Activated CD4-positive, CD25-positive, alpha-beta regulatory T cell treated with anti-CD3 and anti-CD28 coated beads, Interleukin-2, amount 50 U/mL, for 16 hours (primary cell): ENCODE results near the gene FSIP1.

Source experiments
- DNase-seq: peaks from one replicate; pipeline ENCODE4 v3.0.0-alpha.2; 2020; ENCODE audit warnings: low read depth, low spot score

The FSIP1 gene

DNA sequence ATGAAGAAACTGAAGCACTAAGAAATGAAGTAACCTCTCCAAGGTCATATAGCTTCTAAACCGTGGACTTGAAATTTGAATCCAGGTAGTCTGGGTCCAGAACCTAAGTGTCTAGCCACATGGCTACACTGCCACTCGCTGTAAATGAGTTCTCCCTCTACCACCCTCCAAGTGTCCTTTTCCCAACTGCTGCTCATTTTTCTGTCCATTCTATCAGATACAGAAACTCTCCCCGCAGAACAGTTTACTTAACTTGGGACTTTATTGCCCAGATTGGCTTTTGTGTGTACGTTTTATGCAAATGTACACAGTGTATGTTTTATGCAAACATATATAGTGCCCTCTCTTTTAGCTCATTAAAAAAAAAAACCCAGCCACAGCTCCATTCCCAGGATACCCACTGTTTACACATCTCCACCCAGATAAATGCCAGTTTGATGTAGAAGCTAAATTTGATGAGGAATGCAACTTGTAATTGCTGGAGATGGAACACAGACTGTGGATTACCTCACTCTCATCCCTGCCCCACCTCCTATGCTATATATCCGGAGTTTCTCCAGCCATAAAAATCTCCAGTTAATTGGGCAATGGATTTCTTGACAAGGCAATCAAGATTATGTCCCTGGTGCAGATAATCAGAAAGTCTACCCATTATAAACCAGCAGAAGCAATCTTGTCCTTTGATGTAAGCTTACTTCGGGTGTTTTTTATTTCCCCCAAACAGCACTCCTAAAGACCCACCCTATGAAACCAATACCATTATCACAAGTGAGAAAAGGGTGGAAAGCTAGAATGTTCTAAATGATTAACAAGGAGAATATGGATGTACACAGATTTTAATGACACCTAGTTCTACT is 159.8 kb downstream of the FSIP1 start:
- no peak for DNase-seq

DNA sequence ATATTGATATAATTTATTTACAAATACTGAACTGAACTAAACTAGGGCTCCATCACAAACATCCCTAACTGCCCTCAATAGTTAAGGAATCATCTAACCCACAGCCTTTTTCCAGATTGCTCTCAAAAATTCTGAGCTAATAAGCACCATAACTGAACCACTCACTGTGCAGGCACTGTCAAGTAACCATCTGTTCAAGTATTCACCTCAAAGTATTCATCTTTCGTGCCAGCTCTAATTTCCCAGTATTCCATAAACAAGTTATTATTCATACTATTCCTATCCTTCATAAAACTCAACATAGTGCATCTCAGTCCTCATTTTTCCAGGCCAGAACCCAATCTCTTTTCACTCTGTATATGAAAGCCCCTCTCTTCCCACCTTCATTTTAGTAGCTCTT is 160.7 kb downstream of the FSIP1 start:
- DNase-seq, result no peak

DNA sequence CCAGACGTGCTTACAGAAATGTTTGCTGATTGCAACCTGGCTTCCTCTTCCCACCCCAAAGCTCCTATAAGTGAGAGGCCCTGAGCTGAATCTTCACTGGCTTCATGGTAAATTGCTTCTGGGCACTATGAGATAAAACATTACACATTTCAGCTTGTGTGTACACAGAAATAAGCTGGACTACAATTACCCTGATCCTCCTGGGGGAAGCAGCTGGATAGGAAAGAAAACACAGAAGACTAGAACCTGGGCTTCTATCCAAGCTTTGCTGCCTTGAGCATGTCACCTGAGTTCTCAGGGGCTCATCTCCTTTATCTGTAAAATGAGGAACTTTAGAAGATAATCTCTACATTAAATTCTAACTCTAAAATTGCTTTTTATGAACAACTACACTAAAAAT is 161.4 kb downstream of the FSIP1 start:
- no peak for DNase-seq

DNA sequence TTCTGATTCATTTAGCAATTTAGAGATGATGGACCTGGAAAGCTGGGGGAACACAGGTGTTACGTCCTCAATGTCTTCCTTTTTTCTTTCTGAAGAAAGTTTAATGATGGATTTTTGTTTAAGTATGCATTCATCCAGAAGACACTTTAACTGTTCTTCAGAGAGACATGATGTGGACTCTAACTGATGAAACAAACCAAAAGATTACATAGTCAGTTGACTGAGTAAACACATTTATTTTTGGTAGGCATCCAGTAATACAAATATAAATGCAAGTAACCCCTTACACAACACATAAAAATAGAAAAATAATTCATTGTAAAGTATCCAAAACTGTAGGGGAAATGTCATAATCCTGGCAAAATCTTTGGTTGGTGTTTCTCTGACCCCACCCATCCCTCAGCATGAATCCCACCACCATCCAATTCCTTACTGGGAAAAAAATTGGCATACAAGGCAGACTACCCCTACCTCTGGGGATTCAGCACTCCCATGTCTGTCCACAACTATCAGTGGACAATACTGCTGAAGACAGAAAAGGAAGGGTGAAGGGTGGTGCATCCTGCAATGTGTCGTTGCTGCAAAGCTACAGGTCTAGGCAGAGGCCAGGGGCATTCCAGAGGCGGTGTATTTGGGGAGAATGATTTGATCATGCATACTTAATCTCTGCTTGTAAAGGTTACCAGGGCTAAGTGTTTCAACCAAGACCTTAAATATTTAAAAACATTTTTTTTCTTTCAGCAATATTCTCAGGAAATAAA is 164.4 kb downstream of the FSIP1 start:
- no peak for DNase-seq

DNA sequence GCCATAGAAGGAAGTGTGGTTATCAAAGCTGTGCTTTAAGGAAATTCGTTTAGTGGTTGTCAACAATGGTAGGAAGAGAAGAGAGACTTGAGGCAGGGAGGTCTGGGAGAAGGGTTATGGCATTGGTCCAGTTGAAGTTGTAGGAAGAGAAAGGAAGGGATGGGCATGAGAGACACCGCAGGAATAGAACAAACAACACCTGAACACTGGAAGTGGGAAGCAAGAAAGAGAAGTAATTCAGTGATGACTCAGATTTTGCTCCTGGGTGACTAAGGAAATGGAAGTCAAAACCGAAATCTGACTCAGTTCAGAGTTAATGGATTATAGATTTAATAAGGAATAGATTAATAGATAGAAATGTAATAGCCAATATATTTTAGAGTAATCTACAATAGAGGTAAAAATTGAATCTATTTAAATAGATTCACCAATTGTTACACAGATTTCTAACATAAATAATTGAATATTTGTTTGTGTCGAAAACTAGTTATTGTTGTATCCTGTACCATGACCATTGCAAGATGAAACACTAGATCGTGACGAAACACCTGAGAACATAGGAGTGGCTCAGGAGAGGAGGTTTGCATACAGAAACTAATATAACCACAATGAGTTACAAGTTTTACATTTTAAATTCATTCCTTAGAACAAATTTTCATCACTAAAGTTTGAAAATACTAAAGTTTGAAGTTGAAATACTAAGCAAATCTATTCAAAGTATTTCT is 165.7 kb downstream of the FSIP1 start:
- no peak for DNase-seq

DNA sequence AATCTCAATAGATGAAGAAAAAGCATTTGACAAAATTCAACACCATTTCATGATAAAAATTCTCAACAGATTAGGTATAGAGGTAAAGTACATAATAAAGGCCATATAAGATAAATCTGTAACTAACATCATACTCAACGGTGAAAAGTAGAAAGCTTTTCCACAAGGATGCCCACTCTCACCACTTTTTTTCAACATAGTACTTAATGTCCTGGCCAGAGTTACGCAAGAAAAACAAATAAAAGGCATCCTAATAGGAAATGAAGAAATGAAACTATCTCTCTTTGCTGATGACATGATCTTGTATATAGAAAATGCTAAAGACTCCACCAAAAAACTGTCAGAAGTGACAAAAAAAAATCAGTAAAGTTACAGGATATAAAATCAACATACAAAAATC is 168.8 kb downstream of the FSIP1 start:
- no peak for DNase-seq

DNA sequence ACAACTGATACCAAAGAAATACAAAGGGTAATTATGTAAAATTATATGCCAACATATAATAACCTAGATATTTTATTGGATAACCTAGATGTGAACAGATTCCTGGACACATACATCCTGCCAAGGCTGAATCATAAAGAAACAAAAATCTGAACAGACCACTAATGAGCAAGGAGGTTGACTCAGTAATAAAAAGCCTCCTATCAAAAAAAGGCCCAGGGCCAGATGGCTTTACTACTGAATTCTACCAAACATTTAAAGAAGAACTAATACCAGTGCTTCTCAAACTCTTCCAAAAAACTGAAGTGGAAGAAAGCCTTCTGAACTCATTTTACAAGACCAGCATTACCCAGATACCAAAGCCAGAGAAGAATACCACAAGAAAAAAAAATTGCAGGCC is 169.4 kb downstream of the FSIP1 start:
- no peak for DNase-seq

DNA sequence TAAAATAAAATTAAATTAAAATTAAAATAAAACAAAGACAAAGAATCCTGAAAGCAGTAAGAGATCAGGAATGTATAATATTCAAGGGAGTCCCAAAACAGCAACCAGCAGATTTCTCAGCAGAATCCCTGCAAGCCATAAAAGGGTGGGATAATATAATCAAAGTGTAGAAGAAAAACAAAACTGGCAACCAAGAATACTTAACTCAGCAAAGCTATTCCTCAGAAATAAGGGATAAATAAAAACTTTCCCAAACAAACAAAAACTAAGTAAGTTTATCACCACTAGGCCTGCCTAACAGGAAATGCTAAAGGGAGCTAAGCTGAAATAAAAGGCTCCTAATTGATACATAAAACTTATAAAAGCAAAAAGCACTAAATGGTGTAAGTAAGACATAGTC is 172.0 kb downstream of the FSIP1 start:
- no peak for DNase-seq

DNA sequence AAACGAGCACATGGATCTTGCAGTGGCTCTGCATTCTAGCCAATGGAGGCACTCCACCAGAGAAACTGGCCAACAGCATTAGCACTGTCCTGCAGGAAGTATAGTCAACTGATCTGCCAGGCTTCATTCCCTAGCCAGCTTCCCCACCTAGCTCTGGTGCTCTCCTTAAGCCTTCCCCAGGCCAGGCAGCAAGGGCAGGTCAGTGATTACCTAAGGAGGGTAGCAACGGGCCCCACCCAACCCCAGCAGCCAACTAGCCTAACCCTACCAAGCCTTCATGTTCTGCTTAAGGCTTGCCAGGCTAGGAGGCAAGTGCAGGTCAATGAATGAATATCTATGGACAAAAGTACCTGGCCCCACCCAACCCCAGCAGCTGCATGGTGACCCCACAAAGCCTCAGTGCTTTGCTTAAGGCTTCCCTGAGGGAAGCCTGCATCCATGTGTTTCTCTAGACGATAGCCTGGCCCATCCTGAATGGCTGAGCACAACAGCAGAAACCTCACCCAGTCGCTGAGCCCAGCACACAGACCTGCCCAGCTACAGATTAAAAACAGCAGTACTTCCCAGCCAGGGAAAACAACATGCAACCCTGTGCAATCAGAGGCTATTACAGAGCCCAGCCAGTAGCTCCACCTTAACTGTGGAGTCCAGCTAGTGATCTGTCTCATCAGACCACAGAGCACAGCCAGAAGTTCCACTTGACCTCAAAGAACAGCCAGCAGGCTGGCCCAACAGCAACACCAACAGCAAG is 173.3 kb downstream of the FSIP1 start:
- DNase-seq, result no peak

DNA sequence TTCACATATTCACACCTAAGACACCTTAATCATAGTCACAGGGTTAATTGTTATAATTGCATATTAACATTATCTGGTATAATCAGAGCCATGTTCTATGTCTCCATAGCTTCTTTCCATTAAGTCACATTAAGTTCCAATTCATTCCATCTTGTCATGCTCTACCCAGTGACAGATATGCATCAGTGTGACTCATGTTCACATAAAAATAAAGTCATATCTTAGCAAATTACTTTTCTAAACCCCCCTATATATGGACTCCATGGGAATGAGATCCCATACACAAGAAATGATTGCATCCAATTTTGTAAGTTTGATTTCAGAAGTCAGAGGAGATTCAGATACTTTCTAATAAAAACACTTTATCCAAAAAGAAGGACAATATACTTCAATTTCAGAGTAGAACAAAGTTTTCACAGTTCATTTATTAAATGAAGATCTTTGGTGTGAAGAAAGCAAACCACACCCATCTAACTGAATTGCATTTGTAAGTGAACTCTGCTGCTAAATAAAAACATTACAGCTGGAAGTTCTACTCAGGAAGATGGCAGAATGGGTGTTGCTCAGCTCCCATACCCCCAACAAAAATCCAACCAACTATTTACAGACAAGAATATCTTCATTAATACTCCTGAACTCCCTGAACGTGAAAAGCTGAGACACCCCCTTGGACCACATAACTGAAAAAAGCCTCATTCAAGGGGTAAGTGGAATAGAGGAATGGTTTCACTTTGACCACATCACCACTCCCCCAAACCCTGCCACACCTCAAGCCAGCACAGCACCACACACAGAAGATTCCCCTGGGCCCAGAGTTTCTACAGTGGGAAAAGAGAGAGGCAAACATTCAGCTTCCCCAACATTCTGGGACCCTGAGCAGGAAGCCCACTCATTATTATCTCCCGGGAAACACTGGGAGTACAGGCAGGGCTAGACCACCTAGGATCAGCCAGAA is 174.2 kb downstream of the FSIP1 start:
- DNase-seq, result no peak

DNA sequence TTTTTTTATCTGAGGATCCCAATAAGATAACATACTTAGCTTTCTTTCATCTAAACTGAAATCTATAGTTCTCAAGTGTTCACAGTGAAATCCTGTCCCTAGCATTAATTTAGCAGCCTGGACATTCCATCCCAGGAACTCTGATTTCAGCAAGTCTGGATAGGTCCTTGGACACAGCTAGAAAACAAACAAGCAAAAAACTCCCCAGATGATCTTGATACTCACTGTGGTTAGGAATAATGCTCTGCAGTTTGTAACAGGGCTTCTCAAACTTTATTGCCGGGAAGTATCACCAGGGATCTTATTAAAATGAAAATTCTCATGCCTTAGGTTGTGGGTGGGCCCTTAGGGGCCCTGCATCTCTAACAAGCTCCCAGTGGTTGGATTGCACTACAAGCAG is 177.5 kb downstream of the FSIP1 start:
- no peak for DNase-seq

DNA sequence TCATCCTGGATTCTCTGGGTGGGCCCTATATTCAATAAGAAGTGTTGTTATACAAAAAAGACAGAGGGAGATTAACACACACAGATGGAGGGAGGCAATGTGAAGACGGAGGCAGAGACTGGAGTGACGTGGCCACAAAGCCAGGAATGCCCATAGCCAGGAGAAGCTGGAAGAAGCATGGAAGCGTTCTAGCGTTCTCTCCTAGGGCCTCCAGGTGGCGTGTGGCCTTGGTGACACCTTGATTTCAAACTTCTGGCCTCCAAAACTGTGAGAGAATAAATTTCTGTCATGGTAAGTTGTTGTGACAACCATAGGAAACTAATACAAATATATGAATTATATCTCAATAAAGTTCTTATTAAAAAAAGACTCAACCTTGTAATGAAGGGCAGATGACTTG is 180.5 kb downstream of the FSIP1 start:
- no peak for DNase-seq

DNA sequence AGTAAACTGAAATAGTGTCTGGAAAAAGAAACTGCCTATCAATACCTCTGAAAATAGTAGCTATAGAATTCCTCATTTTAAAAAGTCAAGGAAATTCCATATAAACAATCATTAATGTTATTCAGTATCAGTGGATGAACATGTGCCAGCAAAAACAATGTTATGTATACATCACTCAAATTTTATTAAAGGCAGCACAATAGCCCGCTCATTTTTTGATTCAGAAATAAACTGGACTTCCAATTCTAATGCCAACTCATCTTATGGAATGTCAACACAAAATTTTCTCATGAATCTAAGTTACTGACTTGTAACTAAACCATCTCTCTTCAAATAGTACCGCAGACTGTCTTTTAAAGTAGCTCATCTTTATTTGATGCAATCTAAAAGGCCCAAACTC is 182.8 kb downstream of the FSIP1 start:
- DNase-seq, result no peak

DNA sequence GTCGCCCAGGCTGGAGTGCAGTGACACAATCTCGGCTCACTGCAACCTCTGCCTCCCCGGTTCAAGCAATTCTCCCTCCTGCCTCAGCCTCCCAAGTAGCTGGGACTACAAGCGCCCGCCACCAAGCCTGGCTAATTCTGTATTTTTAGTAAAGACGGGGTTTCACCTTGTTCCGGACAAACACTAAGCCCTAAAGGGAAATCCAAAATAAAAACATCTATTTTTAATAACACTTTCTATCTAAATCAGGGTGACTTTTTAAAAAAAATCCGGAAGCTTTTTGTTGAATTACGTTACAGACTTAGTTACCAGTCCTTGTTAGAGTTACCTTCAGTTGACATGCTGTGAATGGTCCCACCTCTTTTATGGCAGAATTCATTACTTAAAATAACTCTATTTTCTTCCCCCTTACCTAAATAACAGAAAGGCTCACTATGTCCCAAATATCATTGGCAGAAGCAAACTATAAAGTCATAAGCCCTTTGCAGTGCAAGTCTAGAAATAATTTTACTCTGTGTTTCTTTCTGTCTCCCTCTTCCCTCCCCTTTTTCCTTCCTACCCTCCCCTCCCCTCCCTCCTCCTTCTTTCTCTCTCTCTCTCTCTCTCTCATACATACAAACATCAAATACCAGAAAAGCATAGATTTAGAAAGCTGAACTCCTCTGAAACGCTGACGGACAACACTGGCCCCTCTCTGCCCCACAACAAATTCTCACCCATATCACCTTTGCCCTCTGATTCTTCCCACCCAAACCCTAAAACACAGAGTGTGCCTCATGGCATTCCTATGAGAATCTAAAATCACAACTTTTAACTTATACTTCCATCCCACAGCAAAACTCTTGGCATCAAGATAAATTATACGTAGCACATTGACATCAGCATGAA is 183.4 kb downstream of the FSIP1 start:
- DNase-seq, result no peak

DNA sequence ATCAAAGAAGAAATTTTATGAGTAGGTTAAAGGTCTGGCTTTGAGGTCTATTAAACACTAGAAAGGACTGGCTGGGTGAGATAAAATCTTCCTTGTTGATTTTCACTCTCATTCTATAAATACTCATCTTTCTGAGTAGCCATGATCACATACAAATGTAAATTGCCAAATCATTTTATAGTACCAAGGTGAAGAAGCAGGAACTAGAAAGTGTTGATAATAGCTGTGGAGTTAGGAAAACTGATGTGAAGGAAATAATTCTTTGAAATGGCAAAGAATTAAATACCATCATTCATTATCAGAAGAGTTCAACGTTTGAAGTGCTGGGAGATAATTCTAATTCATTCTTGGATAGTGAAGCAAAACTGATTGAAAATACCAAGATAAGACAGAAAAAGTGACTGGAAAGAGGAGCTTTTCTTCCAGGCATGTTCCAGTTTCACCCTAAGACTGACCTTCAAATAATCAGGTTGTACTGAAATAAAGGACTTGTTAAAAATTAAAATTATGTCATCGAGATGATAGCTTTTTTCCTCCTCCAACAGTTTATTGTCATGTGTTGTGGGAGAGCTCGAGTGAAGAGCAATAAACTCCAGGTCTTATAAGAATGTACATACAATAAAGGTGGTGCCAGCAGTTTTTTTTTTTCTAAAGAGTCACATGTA is 184.3 kb downstream of the FSIP1 start:
- DNase-seq, result no peak

DNA sequence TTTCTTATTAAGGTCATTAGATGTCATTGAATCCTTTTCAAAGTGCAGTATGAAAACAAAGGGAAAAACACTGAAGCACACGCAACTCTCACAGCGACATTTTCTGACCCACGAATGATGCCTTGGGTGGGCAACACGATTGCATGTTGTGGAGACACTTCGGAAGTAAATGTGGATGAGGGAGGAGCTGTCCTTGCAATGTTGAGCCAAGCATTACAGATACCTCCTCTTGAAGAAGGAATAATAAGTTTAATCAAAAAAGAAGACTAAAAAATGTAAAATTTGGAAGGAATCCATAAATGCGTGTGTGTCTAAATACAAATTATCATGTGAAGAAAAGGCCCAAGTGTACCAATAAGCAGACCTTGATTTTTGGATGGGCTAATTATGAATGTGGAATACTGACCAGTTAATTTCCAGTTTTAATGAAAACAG is 184.9 kb downstream of the FSIP1 start:
- no peak for DNase-seq

DNA sequence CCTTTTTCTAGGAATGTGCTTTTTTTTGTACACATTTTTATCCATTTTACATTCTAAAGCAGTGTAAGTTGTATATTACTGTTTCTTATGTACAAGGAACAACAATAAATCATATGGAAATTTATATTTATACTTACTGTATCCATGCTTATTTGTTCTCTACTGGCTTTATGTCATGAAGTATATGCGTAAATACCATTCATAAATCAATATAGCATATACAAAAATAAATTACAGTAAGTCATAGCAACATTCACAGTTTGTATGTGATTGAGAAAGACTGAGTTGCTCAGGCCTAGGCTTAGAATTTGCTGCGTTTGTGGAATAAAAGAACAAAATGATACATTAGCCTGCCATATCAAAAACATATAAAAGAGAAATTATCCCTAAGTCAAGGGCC is 185.3 kb downstream of the FSIP1 start:
- DNase-seq, result no peak

DNA sequence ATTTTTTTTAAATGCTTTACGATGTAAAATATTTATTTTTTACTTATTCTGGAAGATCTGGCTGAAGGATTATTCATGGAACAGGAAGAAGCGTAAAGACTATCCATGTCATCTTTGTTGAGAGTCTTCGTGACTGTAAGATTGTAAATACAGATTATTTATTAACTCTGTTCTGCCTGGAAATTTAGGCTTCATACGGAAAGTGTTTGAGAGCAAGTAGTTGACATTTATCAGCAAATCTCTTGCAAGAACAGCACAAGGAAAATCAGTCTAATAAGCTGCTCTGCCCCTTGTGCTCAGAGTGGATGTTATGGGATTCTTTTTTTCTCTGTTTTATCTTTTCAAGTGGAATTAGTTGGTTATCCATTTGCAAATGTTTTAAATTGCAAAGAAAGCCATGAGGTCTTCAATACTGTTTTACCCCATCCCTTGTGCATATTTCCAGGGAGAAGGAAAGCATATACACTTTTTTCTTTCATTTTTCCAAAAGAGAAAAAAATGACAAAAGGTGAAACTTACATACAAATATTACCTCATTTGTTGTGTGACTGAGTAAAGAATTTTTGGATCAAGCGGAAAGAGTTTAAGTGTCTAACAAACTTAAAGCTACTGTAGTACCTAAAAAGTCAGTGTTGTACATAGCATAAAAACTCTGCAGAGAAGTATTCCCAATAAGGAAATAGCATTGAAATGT is 186.1 kb downstream of the FSIP1 start:
- DNase-seq, result no peak
